Measurements from ENCODE around the gene SLC41A2.
"Not testable (repeated sequence)": the region's sequence is repeated elsewhere in the genome, so short reads cannot be mapped to it uniquely, and the experiment has no call there.

The SLC41A2 gene

DNA sequence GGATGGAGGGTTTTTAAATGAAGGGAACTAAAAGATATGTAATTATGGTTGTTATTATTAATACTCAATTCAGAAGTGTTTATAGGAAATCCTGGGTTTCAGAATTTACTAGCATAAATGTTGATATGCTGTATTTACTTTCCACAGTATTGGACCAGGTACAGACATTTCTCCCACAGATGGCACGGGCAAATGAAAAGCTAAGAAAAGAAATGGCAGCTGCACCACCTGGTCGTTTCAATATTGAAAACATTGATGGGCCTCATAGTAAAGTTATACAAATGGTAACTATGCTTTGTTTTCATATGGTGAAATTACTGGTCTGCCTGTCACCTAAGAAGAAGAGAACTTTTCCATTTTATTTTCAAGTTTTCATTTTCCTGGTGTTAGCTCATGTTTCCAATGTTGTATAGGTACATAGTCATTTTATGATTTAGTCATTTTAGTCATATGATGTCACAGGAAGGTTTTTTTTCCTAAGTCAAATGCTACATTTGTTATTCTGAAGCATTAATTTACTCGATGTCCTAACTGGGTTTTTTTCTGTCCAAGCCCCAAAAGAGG lies 33.6 kb upstream of the SLC41A2 start:
- no peak overlapping the region for H3K27ac ChIP-seq (replicated peaks)
- no peaks in the 10 kb centered on the region for H3K27me3 ChIP-seq (ENCODE audit: insufficient read depth, poor library complexity, severe bottlenecking)
- TF ChIP-seq POLR2AphosphoS5 (IDR thresholded peaks at IDR 0.05; ENCODE audit: low read depth) (no peak), GABPA (IDR thresholded peaks at IDR 0.05; ENCODE audit: low read depth) (no peak), SPI1 (IDR thresholded peaks at IDR 0.05; ENCODE audit: borderline replicate concordance, low read depth) (no peak)
- TF ChIP-seq, protein P1, sequence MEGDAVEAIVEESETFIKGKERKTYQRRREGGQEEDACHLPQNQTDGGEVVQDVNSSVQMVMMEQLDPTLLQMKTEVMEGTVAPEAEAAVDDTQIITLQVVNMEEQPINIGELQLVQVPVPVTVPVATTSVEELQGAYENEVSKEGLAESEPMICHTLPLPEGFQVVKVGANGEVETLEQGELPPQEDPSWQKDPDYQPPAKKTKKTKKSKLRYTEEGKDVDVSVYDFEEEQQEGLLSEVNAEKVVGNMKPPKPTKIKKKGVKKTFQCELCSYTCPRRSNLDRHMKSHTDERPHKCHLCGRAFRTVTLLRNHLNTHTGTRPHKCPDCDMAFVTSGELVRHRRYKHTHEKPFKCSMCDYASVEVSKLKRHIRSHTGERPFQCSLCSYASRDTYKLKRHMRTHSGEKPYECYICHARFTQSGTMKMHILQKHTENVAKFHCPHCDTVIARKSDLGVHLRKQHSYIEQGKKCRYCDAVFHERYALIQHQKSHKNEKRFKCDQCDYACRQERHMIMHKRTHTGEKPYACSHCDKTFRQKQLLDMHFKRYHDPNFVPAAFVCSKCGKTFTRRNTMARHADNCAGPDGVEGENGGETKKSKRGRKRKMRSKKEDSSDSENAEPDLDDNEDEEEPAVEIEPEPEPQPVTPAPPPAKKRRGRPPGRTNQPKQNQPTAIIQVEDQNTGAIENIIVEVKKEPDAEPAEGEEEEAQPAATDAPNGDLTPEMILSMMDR (IDR thresholded peaks at IDR 0.05; ENCODE audit: insufficient read depth, low read length): no peak
- TF ChIP-seq, protein P2, sequence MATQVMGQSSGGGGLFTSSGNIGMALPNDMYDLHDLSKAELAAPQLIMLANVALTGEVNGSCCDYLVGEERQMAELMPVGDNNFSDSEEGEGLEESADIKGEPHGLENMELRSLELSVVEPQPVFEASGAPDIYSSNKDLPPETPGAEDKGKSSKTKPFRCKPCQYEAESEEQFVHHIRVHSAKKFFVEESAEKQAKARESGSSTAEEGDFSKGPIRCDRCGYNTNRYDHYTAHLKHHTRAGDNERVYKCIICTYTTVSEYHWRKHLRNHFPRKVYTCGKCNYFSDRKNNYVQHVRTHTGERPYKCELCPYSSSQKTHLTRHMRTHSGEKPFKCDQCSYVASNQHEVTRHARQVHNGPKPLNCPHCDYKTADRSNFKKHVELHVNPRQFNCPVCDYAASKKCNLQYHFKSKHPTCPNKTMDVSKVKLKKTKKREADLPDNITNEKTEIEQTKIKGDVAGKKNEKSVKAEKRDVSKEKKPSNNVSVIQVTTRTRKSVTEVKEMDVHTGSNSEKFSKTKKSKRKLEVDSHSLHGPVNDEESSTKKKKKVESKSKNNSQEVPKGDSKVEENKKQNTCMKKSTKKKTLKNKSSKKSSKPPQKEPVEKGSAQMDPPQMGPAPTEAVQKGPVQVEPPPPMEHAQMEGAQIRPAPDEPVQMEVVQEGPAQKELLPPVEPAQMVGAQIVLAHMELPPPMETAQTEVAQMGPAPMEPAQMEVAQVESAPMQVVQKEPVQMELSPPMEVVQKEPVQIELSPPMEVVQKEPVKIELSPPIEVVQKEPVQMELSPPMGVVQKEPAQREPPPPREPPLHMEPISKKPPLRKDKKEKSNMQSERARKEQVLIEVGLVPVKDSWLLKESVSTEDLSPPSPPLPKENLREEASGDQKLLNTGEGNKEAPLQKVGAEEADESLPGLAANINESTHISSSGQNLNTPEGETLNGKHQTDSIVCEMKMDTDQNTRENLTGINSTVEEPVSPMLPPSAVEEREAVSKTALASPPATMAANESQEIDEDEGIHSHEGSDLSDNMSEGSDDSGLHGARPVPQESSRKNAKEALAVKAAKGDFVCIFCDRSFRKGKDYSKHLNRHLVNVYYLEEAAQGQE (IDR thresholded peaks at IDR 0.05; ENCODE audit: insufficient replicate concordance, low read depth): no peak
- no peak for DNase-seq (ENCODE audit: low read depth in 1 of 2, low spot score in 1 of 2)
- H3K4me3 ChIP-seq (replicated peaks; ENCODE audit: insufficient read depth, low read length): no peak overlapping the region

DNA sequence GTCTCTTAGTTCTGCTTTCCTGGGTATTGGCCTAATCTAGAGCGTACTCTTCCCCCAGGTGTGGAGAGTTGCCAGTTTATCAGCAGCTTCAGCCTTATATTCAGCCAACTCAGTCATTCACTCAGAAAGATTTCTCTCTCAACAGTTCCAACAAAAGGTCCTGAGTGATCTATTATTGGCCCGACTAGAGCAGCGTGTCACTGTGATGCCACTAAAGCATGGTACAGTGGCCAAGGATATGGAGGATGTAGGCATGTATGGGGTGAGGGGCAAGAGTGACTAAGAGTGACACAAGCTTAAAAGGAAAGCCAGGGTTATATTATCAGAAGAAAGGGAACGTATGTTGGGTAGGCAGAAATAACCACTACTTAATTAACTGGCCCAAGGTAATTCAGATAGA lies 32.9 kb upstream of the SLC41A2 start:
- TF ChIP-seq, protein P1 (IDR thresholded peaks at IDR 0.05; ENCODE audit: insufficient read depth, low read length): no peak
- DNase-seq (ENCODE audit: low read depth in 1 of 2, low spot score in 1 of 2): no peak
- Histone ChIP-seq H3K27me3 (ENCODE audit: insufficient read depth, poor library complexity, severe bottlenecking) (no peaks in the 10 kb centered on the region), H3K4me3 (replicated peaks; ENCODE audit: insufficient read depth, low read length) (no peak overlapping the region), H3K27ac (replicated peaks) (no peak overlapping the region)

DNA sequence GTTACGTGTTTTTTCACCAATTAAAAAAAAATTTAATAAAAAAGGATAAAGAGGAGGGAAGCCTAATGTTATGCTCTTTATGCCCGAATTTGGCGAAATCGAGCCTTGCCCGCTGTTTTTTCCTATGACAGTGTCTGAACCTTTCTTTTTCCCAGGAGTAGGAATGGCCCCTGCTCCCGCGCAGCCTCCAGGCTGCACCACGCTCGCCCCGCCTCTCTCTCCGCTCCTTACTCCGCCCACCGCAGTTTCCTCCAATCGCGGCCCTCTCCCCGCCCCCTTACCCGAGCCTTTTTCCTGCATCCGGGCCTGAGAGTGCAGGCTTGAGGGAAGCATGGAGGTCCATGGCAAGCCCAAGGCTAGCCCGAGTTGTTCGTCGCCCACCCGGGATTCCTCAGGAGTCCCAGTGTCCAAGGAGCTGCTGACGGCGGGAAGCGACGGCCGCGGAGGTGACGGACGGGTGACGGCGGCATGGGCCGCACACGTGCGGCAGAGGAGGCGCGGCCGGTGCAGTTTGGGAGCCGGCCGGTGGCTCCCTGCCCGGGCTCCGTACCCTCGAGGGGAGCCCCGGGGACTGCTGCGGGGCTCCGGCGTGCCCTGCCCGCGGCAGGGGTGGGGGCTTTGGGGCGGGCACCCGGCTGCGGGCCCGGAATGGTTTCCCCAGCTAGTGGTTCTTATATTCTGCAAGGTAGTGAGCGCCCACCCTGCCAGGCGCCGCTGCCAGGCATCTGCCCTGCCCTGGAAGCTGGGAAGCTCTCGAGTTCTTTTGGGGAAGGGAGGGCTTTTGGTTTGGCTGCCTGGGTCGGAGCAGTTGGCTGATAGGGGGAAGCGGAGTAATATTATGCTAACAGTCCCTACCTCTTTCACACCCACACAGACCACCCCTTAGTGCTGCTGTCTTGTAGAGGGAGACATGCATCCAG lies 28.2 kb upstream of the SLC41A2 start, which contains the start of gene NOPCHAP1:
NOPCHAP1 (plus strand) TSS at position 295 of the 920 bp plus-strand sequence; CDS start at position 332, 37 bp downstream.
- peak; percentile 57 to 91 for DNase-seq (ENCODE audit: low read depth in 1 of 2, low spot score in 1 of 2)
- H3K4me3 ChIP-seq (replicated peaks; ENCODE audit: insufficient read depth, low read length): peak within 1 kb of the TSS; percentile 96
- no peaks in the 10 kb centered on the region for H3K27me3 ChIP-seq (ENCODE audit: insufficient read depth, poor library complexity, severe bottlenecking)
- peak within 1 kb of the TSS; percentile 64 for H3K27ac ChIP-seq (replicated peaks)
- TF ChIP-seq POLR2AphosphoS5 (IDR thresholded peaks at IDR 0.05; ENCODE audit: low read depth): peak; percentile 79
- TF ChIP-seq, protein P1 (IDR thresholded peaks at IDR 0.05; ENCODE audit: insufficient read depth, low read length): no peak

DNA sequence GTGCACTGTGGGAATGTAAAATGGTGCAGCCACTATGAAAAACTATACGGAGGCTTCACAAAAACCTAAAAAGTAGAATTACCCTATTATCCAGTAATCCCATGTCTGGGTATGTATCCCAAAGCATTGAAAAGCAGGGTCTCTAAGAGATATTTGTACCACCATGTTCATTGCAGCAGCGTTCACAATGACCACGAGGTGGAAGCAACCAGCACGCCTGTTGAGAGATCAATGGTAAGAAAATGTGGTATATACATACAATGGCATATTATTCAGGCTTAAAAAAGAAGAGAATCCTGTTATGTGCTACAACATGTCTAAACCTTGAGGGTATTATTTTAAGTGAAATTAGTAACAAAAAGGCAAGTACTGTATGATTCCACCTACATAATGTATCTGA lies 27.1 kb upstream of the SLC41A2 start:
- H3K27me3 ChIP-seq (ENCODE audit: insufficient read depth, poor library complexity, severe bottlenecking): no peaks in the 10 kb centered on the region
- H3K4me3 ChIP-seq (replicated peaks; ENCODE audit: insufficient read depth, low read length): no peak overlapping the region
- no peak for DNase-seq (ENCODE audit: low read depth in 1 of 2, low spot score in 1 of 2)
- TF ChIP-seq GABPA (IDR thresholded peaks at IDR 0.05; ENCODE audit: low read depth) (no peak), SPI1 (IDR thresholded peaks at IDR 0.05; ENCODE audit: borderline replicate concordance, low read depth) (no peak), POLR2AphosphoS5 (IDR thresholded peaks at IDR 0.05; ENCODE audit: low read depth) (no peak)
- TF ChIP-seq, protein P2 (IDR thresholded peaks at IDR 0.05; ENCODE audit: insufficient replicate concordance, low read depth): no peak
- TF ChIP-seq, protein P1 (IDR thresholded peaks at IDR 0.05; ENCODE audit: insufficient read depth, low read length): no peak
- no peak overlapping the region for H3K27ac ChIP-seq (replicated peaks)

DNA sequence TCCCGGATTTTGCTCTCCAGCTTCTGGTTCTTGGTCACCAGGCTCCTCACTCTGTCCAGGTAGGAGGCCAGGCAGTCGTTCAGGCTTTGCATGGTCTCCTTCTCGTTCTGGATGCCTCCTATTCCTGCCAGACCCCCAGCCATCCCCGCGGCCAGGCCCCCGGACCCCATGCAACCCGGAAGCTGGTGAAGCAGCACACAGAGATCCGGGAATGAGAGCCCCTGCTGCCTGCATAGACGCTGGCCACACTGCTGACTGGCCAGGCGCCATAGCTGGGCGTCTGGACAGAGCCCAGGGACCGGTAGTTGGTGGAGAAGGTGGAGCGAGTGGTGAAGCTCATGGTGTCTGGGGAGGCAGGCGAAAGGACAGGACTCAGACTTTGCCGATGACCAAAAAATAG lies 19.6 kb upstream of the SLC41A2 start:
- H3K4me3 ChIP-seq (replicated peaks; ENCODE audit: insufficient read depth, low read length); H3K27ac ChIP-seq (replicated peaks); DNase-seq (ENCODE audit: low read depth in 1 of 2, low spot score in 1 of 2); H3K27me3 ChIP-seq (ENCODE audit: insufficient read depth, poor library complexity, severe bottlenecking): not testable (repeated sequence)
